Activated CD4-positive, alpha-beta memory T cell treated with anti-CD3 and anti-CD28 coated beads, Interleukin-2, amount 10 ng/mL, durations not matched to agents 7 days and 5 days (primary cell): ENCODE data around the gene TFCP2L1. TPM values are rescaled to one million over a fixed set of nuclear protein-coding genes. Genes with fewer than 3 reads are reported as not detected.

Source experiments
- CTCF ChIA-PET: fragments of 350-600 bp; sonication (Branson Sonifier 250); formaldehyde crosslinking; loops from one replicate; lab custom pipeline; 2021; ENCODE audit warnings: antibody characterized with exemption, inconsistent platforms; lab: Charles Lee
- POLR2A ChIA-PET: fragments of 350-600 bp; sonication (Branson Sonifier 250); formaldehyde crosslinking; loops from one replicate; lab custom pipeline; 2021; ENCODE audit warnings: antibody characterized with exemption; lab: Charles Lee
- DNase-seq: peaks from one replicate; pipeline ENCODE4 v3.0.0-alpha.2; 2020
- H3K27ac Mint-ChIP-seq: one replicate; pipeline ENCODE4 v1.8.0; 2021; ENCODE audit warnings: mild to moderate bottlenecking, mixed read lengths
- H3K27me3 Mint-ChIP-seq: one replicate; pipeline ENCODE4 v1.8.0; 2021; ENCODE audit warnings: mixed read lengths
- H3K36me3 Mint-ChIP-seq: one replicate; pipeline ENCODE4 v1.8.0; 2021; ENCODE audit warnings: low read depth, mixed read lengths
- H3K4me1 Mint-ChIP-seq: one replicate; pipeline ENCODE4 v1.8.0; 2021; ENCODE audit warnings: mixed read lengths
- H3K4me3 Mint-ChIP-seq: one replicate; pipeline ENCODE4 v1.8.0; 2021; ENCODE audit warnings: mild to moderate bottlenecking, mixed read lengths
- H3K9me3 Mint-ChIP-seq: one replicate; pipeline ENCODE4 v1.8.0; 2021; ENCODE audit warnings: mixed read lengths
- total RNA-seq, 2 experiments: library from RNA; stranded (reverse); gene quantifications; one replicate each; pipeline ENCODE4 v1.2.3, GENCODE V29; 2021

The TFCP2L1 gene
- total RNA-seq, 2 experiments from 2014 or later = 0.08 to 0.28 TPM

DNA sequence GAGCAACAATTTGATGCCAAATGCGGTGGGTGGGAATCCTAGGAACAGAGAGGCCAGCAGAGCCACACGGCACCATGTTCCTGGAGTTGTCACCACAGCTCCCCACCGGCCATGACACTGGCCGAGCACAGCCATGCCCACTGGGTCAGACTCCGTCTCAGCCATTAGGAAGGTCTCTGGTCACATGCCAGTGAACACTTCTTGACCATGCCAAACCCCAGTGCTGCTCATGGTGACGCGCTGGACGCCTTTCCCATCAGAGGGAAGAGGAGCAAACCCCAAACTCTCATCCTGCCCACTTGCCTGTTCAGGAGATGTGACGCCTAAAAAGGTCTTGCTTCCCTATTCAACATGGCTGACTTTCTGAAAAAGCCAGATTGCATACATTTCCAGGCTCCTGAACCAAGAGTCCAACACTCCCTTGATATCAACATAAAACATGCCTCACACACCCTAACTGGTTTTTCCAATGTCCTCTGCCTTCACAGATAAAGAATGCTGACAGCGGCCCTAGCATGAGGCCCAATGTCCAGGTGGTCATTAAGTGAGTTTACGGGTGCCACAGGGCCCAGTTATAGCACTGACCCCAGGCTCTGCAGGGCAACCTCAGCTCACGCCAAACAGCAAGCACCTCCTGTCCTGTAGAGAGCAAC lies 31.9 kb downstream of the TFCP2L1 start:
- Mint-ChIP-seq H3K27ac (no peak overlapping the region), H3K27me3 (peaks cover 4% of the 10 kb centered on the region), H3K4me1 (peaks cover 2% of the 10 kb centered on the region), H3K4me3 (no peak overlapping the region), H3K9me3 (no peaks in the 10 kb centered on the region), H3K36me3 (no peaks in the 10 kb centered on the region)
- ChIA-PET CTCF (no interaction called here), POLR2A (no interaction called here)
- DNase-seq = no peak

DNA sequence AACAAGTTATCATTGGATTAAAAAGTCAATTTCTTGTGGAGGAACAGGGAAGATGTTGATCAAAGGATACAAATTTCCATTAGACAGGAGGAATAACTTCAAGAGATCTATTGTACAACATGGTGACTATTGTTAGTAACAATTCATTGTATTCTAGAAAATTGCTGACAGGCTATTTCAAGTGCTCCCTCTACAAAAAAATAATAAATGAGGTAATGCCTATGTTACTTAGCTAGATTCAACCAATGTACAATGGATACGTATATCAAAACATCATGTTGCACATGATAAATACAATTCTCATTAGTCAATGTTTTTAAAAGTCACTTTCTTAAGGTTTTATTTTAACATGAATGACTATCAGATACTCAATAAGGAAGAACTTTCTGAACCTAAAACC lies 33.5 kb downstream of the TFCP2L1 start:
- POLR2A ChIA-PET = no interaction called here
- Mint-ChIP-seq H3K36me3 (no peaks in the 10 kb centered on the region), H3K4me1 (no peaks in the 10 kb centered on the region), H3K27ac (no peak overlapping the region), H3K27me3 (peaks cover 2% of the 10 kb centered on the region), H3K9me3 (no peaks in the 10 kb centered on the region), H3K4me3 (no peak overlapping the region)
- CTCF ChIA-PET = no interaction called here
- DNase-seq = no peak

DNA sequence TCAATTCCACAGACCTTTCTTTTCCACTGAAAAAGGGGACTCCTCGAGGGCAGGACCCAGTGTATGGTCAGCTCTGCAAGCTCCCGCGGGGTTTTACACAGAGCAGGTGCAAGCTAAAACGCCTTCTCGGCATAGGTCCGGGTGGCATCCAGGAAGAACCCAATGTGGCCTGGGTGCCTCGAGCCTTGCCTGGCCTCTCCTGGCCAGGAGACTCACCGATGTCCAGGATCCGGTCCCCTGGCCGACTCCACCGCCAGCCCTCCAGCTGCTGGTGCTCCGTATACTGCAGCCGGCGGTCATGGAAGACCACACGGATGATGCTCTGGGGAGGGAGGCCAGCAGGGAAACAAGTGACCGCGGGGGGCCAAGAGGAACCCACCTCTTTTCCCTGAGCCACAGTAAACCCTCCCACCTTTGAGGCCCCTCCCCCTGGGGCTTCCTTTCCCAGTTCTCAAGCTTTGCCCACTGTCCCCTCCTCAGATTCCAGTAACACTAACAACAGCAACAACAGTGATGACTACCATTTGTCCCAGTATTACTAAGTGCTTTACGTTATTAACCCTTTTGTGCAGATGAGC lies 36.1 kb downstream of the TFCP2L1 start:
- no peak overlapping the region for H3K4me3 Mint-ChIP-seq
- POLR2A ChIA-PET = no interaction called here
- no peak for DNase-seq
- peaks cover 2% of the 10 kb centered on the region for H3K27me3 Mint-ChIP-seq
- CTCF ChIA-PET = no interaction called here
- H3K27ac Mint-ChIP-seq = no peak overlapping the region
- no peaks in the 10 kb centered on the region for H3K9me3 Mint-ChIP-seq
- no peaks in the 10 kb centered on the region for H3K36me3 Mint-ChIP-seq
- no peaks in the 10 kb centered on the region for H3K4me1 Mint-ChIP-seq

- Mint-ChIP-seq H3K36me3 (no peaks in the 10 kb centered on the region), H3K9me3 (no peaks in the 10 kb centered on the region), H3K4me1 (no peaks in the 10 kb centered on the region), H3K27me3 (peaks cover 2% of the 10 kb centered on the region), H3K4me3 (no peak overlapping the region), H3K27ac (no peak overlapping the region)
- DNase-seq = no peak
- POLR2A ChIA-PET = no interaction called here
- CTCF ChIA-PET = no interaction called here
Measured at GRCh38 chr2:121247971-121248370, 37.0 kb downstream of the TFCP2L1 start.

DNA sequence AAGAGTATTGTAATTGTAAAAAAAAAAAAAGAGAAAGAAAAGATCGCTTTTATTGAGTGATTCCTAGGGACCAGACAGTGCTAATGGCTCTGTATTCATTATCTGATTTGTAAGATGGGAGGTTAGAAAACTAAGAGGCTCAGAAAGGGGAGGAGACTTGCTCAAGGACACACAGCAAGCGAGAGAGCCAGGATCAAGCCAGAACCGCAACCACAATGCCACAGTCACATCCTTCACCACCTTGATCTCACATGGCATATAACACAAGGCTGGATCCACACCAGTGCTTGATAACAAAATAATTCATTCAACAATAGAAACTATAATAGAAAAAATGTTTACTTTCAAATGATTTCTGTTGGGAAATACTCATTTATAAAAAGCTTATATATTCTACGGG lies 37.5 kb downstream of the TFCP2L1 start:
- Mint-ChIP-seq H3K27me3 (peaks cover 2% of the 10 kb centered on the region), H3K36me3 (no peaks in the 10 kb centered on the region), H3K27ac (no peak overlapping the region), H3K4me1 (no peaks in the 10 kb centered on the region), H3K4me3 (no peak overlapping the region), H3K9me3 (no peaks in the 10 kb centered on the region)
- POLR2A ChIA-PET = no interaction called here
- DNase-seq = no peak
- CTCF ChIA-PET = no interaction called here

DNA sequence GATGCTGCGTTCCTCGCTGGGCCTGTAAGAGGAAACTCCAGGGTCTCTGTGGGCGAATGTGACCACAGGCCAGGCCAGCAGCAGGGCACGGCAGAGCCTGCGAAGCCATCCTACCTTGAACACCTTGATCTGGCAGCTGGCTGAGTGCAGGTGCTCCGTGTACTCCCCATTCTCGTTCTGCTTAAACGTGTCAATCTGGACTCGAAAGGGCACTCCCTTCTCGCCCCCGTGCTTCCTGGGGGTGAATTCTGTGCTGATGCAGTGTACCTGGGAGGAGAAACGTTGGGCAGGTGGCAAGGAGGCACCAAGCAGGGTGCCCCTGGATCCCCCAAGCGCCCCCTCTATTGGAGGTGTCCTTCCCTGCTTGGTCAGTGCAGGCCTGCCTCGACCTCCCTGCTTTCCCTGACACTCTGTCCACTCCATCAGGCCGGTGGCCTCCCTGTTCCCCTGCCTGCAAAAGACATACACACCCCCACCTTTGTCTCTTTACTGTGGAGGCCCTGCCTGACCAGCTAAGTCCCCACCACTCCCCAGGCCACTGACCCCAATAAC lies 38.2 kb downstream of the TFCP2L1 start:
- CTCF ChIA-PET = no interaction called here
- Mint-ChIP-seq H3K36me3 (no peaks in the 10 kb centered on the region), H3K27ac (no peak overlapping the region), H3K4me3 (no peak overlapping the region), H3K9me3 (no peaks in the 10 kb centered on the region), H3K27me3 (peaks cover 2% of the 10 kb centered on the region), H3K4me1 (no peaks in the 10 kb centered on the region)
- DNase-seq = no peak
- POLR2A ChIA-PET = no interaction called here

GRCh38 chr2:121245913-121246312 lies 39.1 kb downstream of the TFCP2L1 start:
- H3K27ac Mint-ChIP-seq = no peak overlapping the region
- POLR2A ChIA-PET = no interaction called here
- H3K36me3 Mint-ChIP-seq = no peaks in the 10 kb centered on the region
- H3K27me3 Mint-ChIP-seq = no peaks in the 10 kb centered on the region
- CTCF ChIA-PET = no interaction called here
- no peak overlapping the region for H3K4me3 Mint-ChIP-seq
- H3K4me1 Mint-ChIP-seq = no peaks in the 10 kb centered on the region
- no peaks in the 10 kb centered on the region for H3K9me3 Mint-ChIP-seq
- no peak for DNase-seq

DNA sequence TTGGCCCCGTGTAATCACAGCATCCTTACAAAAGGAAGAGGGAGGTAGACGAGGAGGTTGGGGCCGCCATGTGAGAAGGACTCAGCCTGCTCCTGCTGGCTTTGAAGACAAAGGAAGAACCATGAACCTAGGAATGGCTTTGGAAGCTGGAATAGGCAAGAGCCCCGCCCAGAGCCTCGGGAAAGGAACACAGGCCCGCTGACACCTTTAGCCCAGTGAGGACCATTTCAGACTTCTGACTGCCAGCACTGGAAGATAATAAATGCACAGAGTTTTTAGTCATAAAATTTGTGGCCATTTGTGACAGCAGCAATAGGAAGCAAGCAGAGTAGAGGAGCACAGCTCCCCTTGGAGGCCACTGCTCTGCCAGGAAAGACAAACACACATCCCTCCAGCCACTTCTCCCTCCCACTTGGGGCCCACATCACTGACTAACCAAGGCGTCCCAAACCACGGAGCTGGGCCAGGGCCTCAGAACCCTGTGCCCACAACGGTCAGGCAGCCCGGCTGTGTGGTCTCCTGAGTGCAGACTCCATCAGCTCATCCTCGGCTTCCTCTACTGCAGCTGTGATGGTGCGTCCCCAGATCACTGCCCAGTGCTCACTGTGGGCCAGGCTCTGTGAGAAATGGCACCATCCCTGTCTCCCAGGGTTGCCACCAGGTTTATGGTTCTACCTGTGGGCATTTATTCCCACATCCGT lies 39.7 kb downstream of the TFCP2L1 start:
- H3K36me3 Mint-ChIP-seq = no peaks in the 10 kb centered on the region
- H3K27ac Mint-ChIP-seq = no peak overlapping the region
- CTCF ChIA-PET = no interaction called here
- no peak overlapping the region for H3K4me3 Mint-ChIP-seq
- POLR2A ChIA-PET = no interaction called here
- H3K27me3 Mint-ChIP-seq = no peaks in the 10 kb centered on the region
- no peak for DNase-seq
- H3K9me3 Mint-ChIP-seq = no peaks in the 10 kb centered on the region
- no peaks in the 10 kb centered on the region for H3K4me1 Mint-ChIP-seq

GRCh38 chr2:121244616-121245015 lies 40.4 kb downstream of the TFCP2L1 start:
- POLR2A ChIA-PET = no interaction called here
- Mint-ChIP-seq H3K4me1 (no peaks in the 10 kb centered on the region), H3K27me3 (no peaks in the 10 kb centered on the region), H3K4me3 (no peak overlapping the region), H3K9me3 (no peaks in the 10 kb centered on the region), H3K36me3 (no peaks in the 10 kb centered on the region), H3K27ac (no peak overlapping the region)
- no peak for DNase-seq
- CTCF ChIA-PET = no interaction called here

DNA sequence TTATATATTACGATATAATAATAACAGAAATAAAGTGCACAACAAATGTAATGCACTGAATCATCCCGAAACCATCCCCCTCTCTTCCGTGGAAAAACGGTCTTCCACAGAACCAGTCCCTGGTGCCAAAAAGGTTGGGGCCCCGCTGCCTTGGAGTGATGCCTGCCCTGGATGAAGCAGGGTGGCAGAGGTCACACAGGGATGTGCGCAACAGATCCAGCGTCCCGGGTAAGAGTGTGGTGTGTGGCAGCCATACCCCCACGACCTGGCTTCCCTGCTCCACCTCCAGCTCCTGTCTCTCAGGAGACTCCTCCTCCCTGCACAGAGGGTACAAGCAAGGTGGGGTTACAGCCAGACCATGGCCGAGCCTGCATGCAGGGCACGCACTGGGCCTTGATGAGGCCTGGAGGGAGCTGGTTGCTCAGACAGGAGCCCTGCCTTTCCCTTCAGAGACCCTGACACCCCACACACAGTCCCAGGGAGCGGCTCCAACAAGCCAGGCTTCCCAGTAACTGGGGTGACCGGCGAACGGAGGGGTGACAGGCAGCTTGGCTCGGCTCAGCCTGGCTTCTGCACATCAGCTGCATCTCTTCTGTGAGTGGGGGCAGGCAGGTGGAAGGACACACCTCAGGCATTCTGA lies 41.1 kb downstream of the TFCP2L1 start:
- Mint-ChIP-seq H3K27me3 (no peaks in the 10 kb centered on the region), H3K36me3 (no peaks in the 10 kb centered on the region), H3K9me3 (no peaks in the 10 kb centered on the region), H3K4me1 (no peaks in the 10 kb centered on the region), H3K27ac (no peak overlapping the region), H3K4me3 (no peak overlapping the region)
- POLR2A ChIA-PET = no interaction called here
- CTCF ChIA-PET = no interaction called here
- no peak for DNase-seq

- no peaks in the 10 kb centered on the region for H3K36me3 Mint-ChIP-seq
- no peak overlapping the region for H3K4me3 Mint-ChIP-seq
- no peaks in the 10 kb centered on the region for H3K4me1 Mint-ChIP-seq
- CTCF ChIA-PET = interaction anchor here (0.5 kb wide), 1 partner anchor 35 kb away, joined by 3 read pairs; no protein-coding TSS in a partner anchor
- POLR2A ChIA-PET = no interaction called here
- no peaks in the 10 kb centered on the region for H3K27me3 Mint-ChIP-seq
- DNase-seq = no peak
- H3K9me3 Mint-ChIP-seq = no peaks in the 10 kb centered on the region
- no peak overlapping the region for H3K27ac Mint-ChIP-seq
Measured at GRCh38 chr2:121242976-121243375, 42.0 kb downstream of the TFCP2L1 start.

GRCh38 chr2:121242175-121242875 lies 42.7 kb downstream of the TFCP2L1 start:
- DNase-seq = no peak

DNA sequence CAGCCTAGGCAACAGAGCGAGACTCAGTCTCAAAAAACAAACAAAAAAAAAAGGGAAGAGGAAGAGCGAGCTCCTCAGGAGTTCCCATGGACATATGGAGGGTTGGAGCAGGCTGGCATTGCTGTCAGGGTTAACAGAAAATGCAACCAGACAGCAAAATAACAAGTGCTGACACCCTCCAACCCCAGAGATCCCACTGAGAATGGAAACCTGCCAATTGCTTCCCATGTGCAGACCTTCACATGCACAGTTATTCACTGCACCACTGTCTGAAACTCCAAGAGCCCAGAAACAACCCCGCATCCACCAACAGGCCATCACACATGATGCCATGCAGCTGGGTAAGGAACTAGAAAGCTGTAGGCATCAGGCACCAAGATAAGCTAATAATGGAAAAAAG lies 43.5 kb downstream of the TFCP2L1 start:
- no peak for DNase-seq
- Mint-ChIP-seq H3K36me3 (no peaks in the 10 kb centered on the region), H3K27ac (no peak overlapping the region), H3K4me3 (no peak overlapping the region), H3K4me1 (no peaks in the 10 kb centered on the region), H3K27me3 (no peaks in the 10 kb centered on the region), H3K9me3 (no peaks in the 10 kb centered on the region)
- ChIA-PET POLR2A (no interaction called here), CTCF (no interaction called here)

More at GRCh38 chr2:121242175-121242875, 42.7 kb downstream of the TFCP2L1 start:
- H3K27ac Mint-ChIP-seq = no peak overlapping the region
- H3K27me3 Mint-ChIP-seq = no peaks in the 10 kb centered on the region
- ChIA-PET CTCF (no interaction called here), POLR2A (no interaction called here)
- H3K9me3 Mint-ChIP-seq = no peaks in the 10 kb centered on the region
- no peak overlapping the region for H3K4me3 Mint-ChIP-seq
- H3K36me3 Mint-ChIP-seq = no peaks in the 10 kb centered on the region
- H3K4me1 Mint-ChIP-seq = no peaks in the 10 kb centered on the region
